CD4-positive, alpha-beta memory T cell (primary cell): ENCODE results near the gene ADSS1. TPM values are rescaled to one million over a fixed set of nuclear protein-coding genes. Genes with fewer than 3 reads are reported as not detected.

Source experiments
- CTCF ChIA-PET: fragments of 350-600 bp; sonication (Branson Sonifier 250); formaldehyde crosslinking; loops from one replicate; lab custom pipeline; 2021; ENCODE audit warnings: inconsistent platforms; ENCODE audit not compliant: partially characterized antibody; lab: Charles Lee
- POLR2A ChIA-PET: fragments of 350-600 bp; sonication (Branson Sonifier 250); formaldehyde crosslinking; loops from one replicate; lab custom pipeline; 2021; ENCODE audit not compliant: partially characterized antibody; lab: Charles Lee
- DNase-seq, 5 donors: peaks; one replicate each; pipeline versions ENCODE4 v3.0.0 to v3.0.0-alpha.2; 2020 to 2022; ENCODE audit warnings: mixed read lengths in 1 of 5
- H3K27ac ChIP-seq: one replicate; pipeline ENCODE4 v1.7.0; 2013; ENCODE audit warnings: low read depth, low read length
- H3K27me3 ChIP-seq: 2 replicates; pipeline ENCODE4 v1.7.0; 2013; ENCODE audit warnings: mild to moderate bottlenecking, low read length, moderate library complexity; ENCODE audit not compliant: insufficient read depth
- H3K36me3 ChIP-seq: 2 replicates; pipeline ENCODE4 v1.7.0; 2013; ENCODE audit warnings: mild to moderate bottlenecking, low read length, moderate library complexity; ENCODE audit not compliant: insufficient read depth
- H3K4me1 ChIP-seq: 2 replicates; pipeline ENCODE4 v1.7.0; 2013; ENCODE audit warnings: mild to moderate bottlenecking, low read length, moderate library complexity; ENCODE audit not compliant: insufficient read depth
- H3K4me3 ChIP-seq, 2 donors: one replicate each; pipeline ENCODE4 v1.7.0; 2013; ENCODE audit warnings: low read length in 2 of 2, mild to moderate bottlenecking in 1 of 2
- H3K9me3 ChIP-seq, 2 donors: one replicate each; pipeline ENCODE4 v1.7.0; 2013; ENCODE audit warnings: low read length in 2 of 2, control low read depth in 1 of 2; ENCODE audit not compliant: control insufficient read depth in 1 of 2
- H3K27ac Mint-ChIP-seq, 7 donors: one replicate each; pipeline ENCODE4 v1.8.0; 2020 to 2021; ENCODE audit warnings: mixed read lengths in 7 of 7, mild to moderate bottlenecking in 6 of 7, inconsistent platforms in 3 of 7, moderate library complexity in 3 of 7
- H3K27me3 Mint-ChIP-seq, 2 donors: one replicate each; pipeline ENCODE4 v1.8.0; 2020 to 2021; ENCODE audit warnings: mixed read lengths in 2 of 2
- H3K36me3 Mint-ChIP-seq, 2 donors: one replicate each; pipeline ENCODE4 v1.8.0; 2020 to 2021; ENCODE audit warnings: mixed read lengths in 2 of 2, inconsistent platforms in 1 of 2, mild to moderate bottlenecking in 1 of 2
- H3K4me1 Mint-ChIP-seq, 4 donors: one replicate each; pipeline ENCODE4 v1.8.0; 2020 to 2021; ENCODE audit warnings: mixed read lengths in 4 of 4, mild to moderate bottlenecking in 1 of 4
- H3K4me3 Mint-ChIP-seq, 8 donors: one replicate each; pipeline ENCODE4 v1.8.0; 2020 to 2021; ENCODE audit warnings: mixed read lengths in 8 of 8, mild to moderate bottlenecking in 7 of 8, moderate library complexity in 6 of 8, inconsistent platforms in 3 of 8
- H3K9me3 Mint-ChIP-seq, 8 donors: one replicate each; pipeline ENCODE4 v1.8.0; 2020 to 2021; ENCODE audit warnings: mixed read lengths in 8 of 8, mild to moderate bottlenecking in 5 of 8, inconsistent platforms in 3 of 8, moderate library complexity in 1 of 8
- intact Hi-C: fragments of 100-400 bp; cut with micrococcal nuclease; formaldehyde crosslinking; loops from one replicate; pipeline ENCODE4 v1.15.1; 2023
- polyA plus RNA-seq, 2 donors: library from polyadenylated mRNA; unstranded; fragments of 300-500 nt; fragmentation: Illumina TruSeq; gene quantifications; one replicate each; pipeline ENCODE4 v1.2.3, GENCODE V29; 2021
- total RNA-seq, 2 experiments: library from RNA; stranded (reverse); gene quantifications; one replicate each; pipeline ENCODE4 v1.2.3, GENCODE V29; 2021

ADSS1 gene
- total and polyA plus RNA-seq, 4 experiments from 2014 or later, result 0.16 to 1.8 (median 1.5) TPM

DNA sequence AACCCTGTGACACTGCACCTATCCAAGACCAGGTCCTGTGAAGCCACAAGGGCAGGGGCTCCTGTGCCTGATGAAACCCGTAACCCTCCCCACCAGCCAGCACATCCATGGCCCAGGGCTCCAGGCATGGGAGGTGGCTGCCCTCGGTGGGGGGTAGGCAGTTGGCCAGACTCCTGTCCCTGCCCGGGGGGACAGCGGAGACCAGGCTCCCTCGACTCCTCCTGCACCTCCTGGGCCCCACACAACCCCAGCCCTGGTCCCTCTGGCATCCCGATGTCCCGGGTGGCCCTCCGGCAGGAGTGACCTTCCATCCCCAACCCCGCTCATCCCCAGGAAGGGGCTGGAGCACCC lies 60.2 kb downstream of the ADSS1 start:
- CTCF ChIA-PET, result no interaction called here
- Histone ChIP-seq H3K9me3 (no peaks in the 10 kb centered on the region), H3K4me3 (no peak overlapping the region), H3K27ac (no peak overlapping the region), H3K27me3 (no peaks in the 10 kb centered on the region), H3K36me3 (no peaks in the 10 kb centered on the region), H3K4me1 (peaks cover 25% of the 10 kb centered on the region)
- Mint-ChIP-seq H3K4me1 (peaks cover 3 to 9% (median 7%) of the 10 kb centered on the region in 4 donors), H3K36me3 (no peaks in the 10 kb centered on the region), H3K27me3 (no peaks in the 10 kb centered on the region), H3K27ac (no peak overlapping the region), H3K4me3 (no peak overlapping the region), H3K9me3 (no peaks in the 10 kb centered on the region)
- intact Hi-C loops, result no loop called here
- DNase-seq, result peak in 1 of 5 donors; percentile 26
- POLR2A ChIA-PET, result interaction anchor here (1.3 kb wide), 1 partner anchor 31 kb away, joined by 3 read pairs; the partner anchor contains the start of gene SIVA1

DNA sequence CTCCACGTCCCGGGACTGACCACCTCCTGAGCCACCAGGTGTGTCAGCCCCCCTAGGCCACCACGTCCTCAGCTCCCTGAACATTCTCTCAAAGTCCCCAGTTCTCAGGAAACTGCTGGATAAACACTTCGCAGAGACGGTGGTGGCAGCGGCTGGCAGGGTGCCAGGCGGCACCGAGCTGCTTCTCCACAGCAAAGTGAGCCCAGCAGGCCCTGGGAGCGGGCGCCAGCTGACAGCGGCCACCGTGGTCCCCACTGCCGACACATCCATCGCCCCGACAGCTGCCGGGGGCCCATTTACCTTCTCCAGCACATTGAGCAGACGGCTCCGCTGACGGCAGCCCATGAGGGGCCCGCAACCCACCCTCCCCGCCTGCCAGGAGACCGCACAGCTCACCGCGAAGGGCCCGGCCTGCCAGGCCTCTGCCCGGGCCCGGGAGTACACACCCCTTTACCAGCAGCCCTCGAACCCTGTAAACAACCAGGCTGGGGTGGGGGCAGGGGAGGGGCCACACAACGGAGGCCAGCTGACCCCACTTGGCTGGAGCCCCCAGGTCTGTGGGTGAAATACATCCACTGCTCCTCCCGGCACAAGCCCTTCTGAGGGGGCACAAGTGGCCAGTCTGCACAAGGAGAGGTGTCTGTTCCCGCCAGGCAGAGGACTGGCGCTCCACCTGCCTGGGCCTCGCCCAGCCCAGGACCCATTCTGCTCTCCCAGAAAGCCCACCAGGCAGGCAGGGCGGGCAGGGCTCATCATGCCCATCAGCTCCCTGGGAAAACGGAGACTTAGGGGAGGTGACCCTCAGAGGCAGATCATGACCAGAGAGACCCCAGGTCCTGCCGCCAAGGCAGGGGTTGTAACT lies 61.0 kb downstream of the ADSS1 start:
- CTCF ChIA-PET, result interaction anchor here (1.0 to 1.5 kb wide), 2 partner anchors 10 to 19 kb away, joined by 3 read pairs; no protein-coding TSS in a partner anchor
- no peaks in the 10 kb centered on the region for H3K27me3 ChIP-seq
- Mint-ChIP-seq H3K9me3 (no peaks in the 10 kb centered on the region), H3K4me1 (peaks cover 3 to 11% (median 9%) of the 10 kb centered on the region in 4 donors), H3K36me3 (peaks cover 0 to 2% of the 10 kb centered on the region in 2 donors), H3K4me3 (no peak overlapping the region), H3K27ac (no peak overlapping the region), H3K27me3 (no peaks in the 10 kb centered on the region)
- POLR2A ChIA-PET, result interaction anchor here (0.9 to 1.3 kb wide), 2 partner anchors 32 to 41 kb away, joined by 3 read pairs; partner anchors contain the start of gene SIVA1
- peak in 1 of 5 donors; percentile 16 for DNase-seq
- no peaks in the 10 kb centered on the region for H3K36me3 ChIP-seq
- no peak overlapping the region for H3K27ac ChIP-seq
- intact Hi-C loops, result no loop called here
- H3K9me3 ChIP-seq, result no peaks in the 10 kb centered on the region
- peaks cover 25% of the 10 kb centered on the region for H3K4me1 ChIP-seq
- no peak overlapping the region for H3K4me3 ChIP-seq

DNA sequence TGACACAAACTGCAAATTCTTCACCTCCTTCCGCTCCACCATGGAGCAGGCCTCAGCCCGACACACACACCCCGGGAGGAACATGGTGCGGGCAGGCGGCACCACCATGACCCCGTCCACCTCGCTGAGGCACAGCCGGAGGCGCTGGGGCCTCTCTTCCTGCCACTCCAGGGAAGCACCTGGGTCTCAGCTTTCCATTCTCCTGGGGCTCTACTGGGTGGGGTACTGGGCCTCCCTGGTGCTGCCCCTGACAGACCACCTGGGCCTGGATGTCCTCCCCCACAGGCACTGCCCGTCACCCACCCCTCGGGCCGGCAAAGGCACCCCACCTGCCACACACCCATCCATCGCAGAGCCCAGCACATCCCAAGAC lies 61.7 kb downstream of the ADSS1 start:
- ChIA-PET CTCF (interaction anchor here (1.0 to 1.5 kb wide), 2 partner anchors 10 to 20 kb away, joined by 3 read pairs; no protein-coding TSS in a partner anchor), POLR2A (no interaction called here)
- no peaks in the 10 kb centered on the region for H3K9me3 ChIP-seq
- Mint-ChIP-seq H3K36me3 (peaks cover 0 to 2% of the 10 kb centered on the region in 2 donors), H3K4me3 (no peak overlapping the region), H3K4me1 (peaks cover 3 to 11% (median 9%) of the 10 kb centered on the region in 4 donors), H3K27ac (no peak overlapping the region), H3K27me3 (no peaks in the 10 kb centered on the region), H3K9me3 (no peaks in the 10 kb centered on the region)
- H3K27ac ChIP-seq, result no peak overlapping the region
- DNase-seq, result no peak
- H3K4me1 ChIP-seq, result peaks cover 25% of the 10 kb centered on the region
- no peak overlapping the region for H3K4me3 ChIP-seq
- peaks cover 3% of the 10 kb centered on the region for H3K36me3 ChIP-seq
- no peaks in the 10 kb centered on the region for H3K27me3 ChIP-seq
- intact Hi-C loops, result no loop called here

GRCh38 chr14:104786091-104786586 lies 62.1 kb downstream of the ADSS1 start:
- peak in 1 of 5 donors; percentile 38 for DNase-seq
- Mint-ChIP-seq H3K4me1 (peaks cover 2 to 15% (median 9%) of the 10 kb centered on the region in 4 donors), H3K27me3 (no peaks in the 10 kb centered on the region), H3K4me3 (no peak overlapping the region), H3K9me3 (no peaks in the 10 kb centered on the region), H3K27ac (no peak overlapping the region), H3K36me3 (peaks cover 0 to 2% of the 10 kb centered on the region in 2 donors)
- Histone ChIP-seq H3K27me3 (no peaks in the 10 kb centered on the region), H3K9me3 (no peaks in the 10 kb centered on the region), H3K27ac (no peak overlapping the region), H3K36me3 (peaks cover 6% of the 10 kb centered on the region), H3K4me1 (peaks cover 25% of the 10 kb centered on the region), H3K4me3 (no peak overlapping the region)
- ChIA-PET POLR2A (interaction anchor here (1.2 kb wide), 1 partner anchor 14 kb away, joined by 5 read pairs; the partner anchor contains the start of gene ZBTB42), CTCF (interaction anchor here (1.0 to 1.5 kb wide), 2 partner anchors 18 to 20 kb away, joined by 3 read pairs; no protein-coding TSS in a partner anchor)
- intact Hi-C loops, result no loop called here

DNA sequence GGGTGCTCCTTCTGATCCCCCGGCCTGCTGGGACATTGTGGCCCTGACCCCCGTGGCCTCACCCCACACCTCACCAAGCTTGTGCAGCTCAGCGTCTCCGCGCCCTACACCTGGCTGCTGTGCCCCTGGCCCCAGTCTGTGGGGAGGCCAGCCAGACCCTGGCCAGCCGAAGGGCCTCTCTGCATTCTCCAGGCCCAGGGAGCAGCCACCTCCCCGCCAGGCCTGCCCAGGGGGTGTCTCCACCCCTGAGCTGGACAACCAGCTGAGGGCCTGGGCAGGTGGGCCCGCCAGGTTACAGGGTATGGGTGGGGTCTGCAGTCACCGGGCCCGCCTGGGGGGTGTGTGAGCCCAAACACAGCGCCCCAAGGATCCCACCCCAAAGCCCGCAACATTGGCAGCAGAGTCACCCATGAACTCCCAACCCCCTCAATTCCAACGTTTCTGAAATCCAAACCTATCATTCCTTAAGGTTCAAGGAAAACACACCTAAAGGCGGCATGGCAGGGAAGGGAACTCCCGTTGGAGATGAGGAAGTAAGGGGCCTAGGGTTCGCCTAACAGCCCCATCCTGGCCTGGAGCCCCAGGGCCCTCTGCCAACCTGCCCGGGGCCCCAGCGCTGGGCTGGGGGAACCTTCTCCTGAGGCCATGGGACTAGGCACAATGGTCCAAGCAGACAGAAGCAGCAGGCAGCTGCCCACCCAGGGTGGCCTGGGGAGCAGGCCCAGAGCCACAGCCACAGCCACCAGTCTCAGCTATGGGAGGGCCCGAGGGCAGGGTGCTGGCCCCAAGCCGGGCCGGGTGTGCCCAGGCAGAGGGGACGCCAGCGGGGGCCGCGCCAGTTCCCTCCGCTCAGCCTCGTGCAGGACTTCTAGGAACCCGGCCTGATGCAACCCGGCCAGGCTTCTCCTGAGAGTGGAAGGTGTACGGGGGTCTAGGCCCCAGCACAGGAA lies 63.0 kb downstream of the ADSS1 start:
- ChIA-PET POLR2A (interaction anchor here (1.2 kb wide), 1 partner anchor 14 kb away, joined by 5 read pairs; the partner anchor contains the start of gene ZBTB42), CTCF (interaction anchor here (1.0 to 1.5 kb wide), 2 partner anchors 19 to 21 kb away, joined by 3 read pairs; no protein-coding TSS in a partner anchor)
- Histone ChIP-seq H3K27me3 (no peaks in the 10 kb centered on the region), H3K27ac (no peak overlapping the region), H3K4me1 (peaks cover 25% of the 10 kb centered on the region), H3K36me3 (peaks cover 6% of the 10 kb centered on the region), H3K4me3 (no peak overlapping the region), H3K9me3 (no peaks in the 10 kb centered on the region)
- Mint-ChIP-seq H3K4me3 (no peak overlapping the region), H3K4me1 (peaks cover 2 to 22% (median 12%) of the 10 kb centered on the region in 4 donors), H3K36me3 (peaks cover 0 to 4% of the 10 kb centered on the region in 2 donors), H3K9me3 (no peaks in the 10 kb centered on the region), H3K27me3 (no peaks in the 10 kb centered on the region), H3K27ac (no peak overlapping the region)
- peak in 1 of 5 donors; percentile 38 for DNase-seq
- intact Hi-C loops, result no loop called here

DNA sequence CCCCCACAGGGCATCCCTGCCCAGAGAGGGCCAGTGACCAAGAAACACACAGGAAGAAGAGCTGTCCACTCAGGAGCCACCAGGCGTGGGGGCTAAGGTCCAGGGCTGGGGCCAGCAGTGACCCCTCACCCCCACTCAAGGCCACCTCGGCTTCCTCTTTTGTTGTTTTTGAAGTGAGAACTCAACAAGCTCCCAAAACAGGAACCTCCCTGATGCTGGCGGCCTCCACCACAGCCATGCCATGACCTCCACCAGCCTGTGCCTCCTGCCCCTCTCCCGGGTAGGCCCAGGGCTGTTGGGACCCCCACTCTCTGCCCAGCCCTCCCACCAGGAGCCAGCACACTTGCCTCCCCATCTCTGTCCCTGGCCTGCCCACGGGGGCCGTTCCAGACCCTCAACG lies 63.7 kb downstream of the ADSS1 start:
- no peaks in the 10 kb centered on the region for H3K27me3 ChIP-seq
- no peaks in the 10 kb centered on the region for H3K9me3 ChIP-seq
- Mint-ChIP-seq H3K36me3 (peaks cover 0 to 4% of the 10 kb centered on the region in 2 donors), H3K27ac (peak overlapping the region in 1 of 7 donors; percentile 6), H3K4me3 (no peak overlapping the region), H3K27me3 (no peaks in the 10 kb centered on the region), H3K4me1 (peaks cover 3 to 26% (median 14%) of the 10 kb centered on the region in 4 donors), H3K9me3 (no peaks in the 10 kb centered on the region)
- peaks cover 28% of the 10 kb centered on the region for H3K4me1 ChIP-seq
- H3K36me3 ChIP-seq, result peaks cover 6% of the 10 kb centered on the region
- no peak overlapping the region for H3K27ac ChIP-seq
- intact Hi-C loops, result no loop called here
- CTCF ChIA-PET, result no interaction called here
- POLR2A ChIA-PET, result interaction anchor here (0.6 kb wide), 1 partner anchor 59 kb away, joined by 3 read pairs; no protein-coding TSS in a partner anchor
- no peak overlapping the region for H3K4me3 ChIP-seq
- no peak for DNase-seq
